Brain microvascular endothelial cell (primary cell): ENCODE data around the gene CCDC9B.

Experiments used
- DNase-seq: peaks from one replicate; pipeline ENCODE4 v3.0.0-alpha.2; 2020
- H3K27ac ChIP-seq: fragments of 250-450 bp; sonication (Bioruptor Pico); 2 replicates; pipeline ENCODE4 v1.5.1; 2020; ENCODE audit warnings: mild to moderate bottlenecking, moderate library complexity
- H3K27me3 ChIP-seq: fragments of 250-450 bp; sonication (Bioruptor Pico); replicated peaks from 2 replicates; pipeline ENCODE4 v1.5.1; 2020; ENCODE audit warnings: mild to moderate bottlenecking
- H3K36me3 ChIP-seq: fragments of 250-450 bp; sonication (Bioruptor Pico); replicated peaks from 2 replicates; pipeline ENCODE4 v1.5.1; 2020; ENCODE audit warnings: mild to moderate bottlenecking
- H3K4me3 ChIP-seq: 2 replicates; pipeline ENCODE4 v1.5.1; 2011; ENCODE audit warnings: low read depth, mild to moderate bottlenecking, control low read depth, low read length, moderate library complexity
- CTCF ChIP-seq: IDR thresholded peaks from 2 replicates; pipeline ENCODE4 v1.5.1; 2011; ENCODE audit warnings: low read depth, mild to moderate bottlenecking, moderate library complexity, low read length, control low read depth, inconsistent platforms; ENCODE audit errors: missing control alignments
- in situ Hi-C: cut with HindIII; loops from 2 replicates; pipeline ENCODE4 v1.10.0; 2017; ENCODE audit warnings: low sequenced_read_pairs, low pct_ligation_motif_present

Gene CCDC9B

DNA sequence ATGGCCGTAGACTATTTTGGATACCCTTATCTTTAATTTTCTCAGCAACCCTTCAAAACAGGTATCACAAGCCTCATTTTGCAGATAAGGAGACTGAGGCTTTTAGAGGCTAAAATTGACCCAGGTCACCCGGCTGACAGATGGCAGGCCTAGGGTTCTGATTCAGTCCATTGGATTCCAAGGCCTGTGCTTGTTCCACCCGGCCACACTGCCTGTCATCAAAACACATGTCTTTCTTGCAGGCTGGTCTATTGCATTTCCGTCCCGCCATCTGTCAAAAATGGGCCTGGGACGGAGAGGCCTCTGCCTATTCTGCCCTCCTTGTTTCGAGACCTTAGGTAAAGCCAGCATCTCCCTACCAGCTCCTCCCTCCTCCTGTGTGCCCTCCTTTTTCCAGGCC lies 9.1 kb downstream of the CCDC9B start:
- Histone ChIP-seq H3K36me3 (peaks cover 16% of the 10 kb centered on the region), H3K27me3 (no peaks in the 10 kb centered on the region), H3K27ac (no peak overlapping the region), H3K4me3 (no peak overlapping the region)
- in situ Hi-C loops, result no loop called here
- DNase-seq, result no peak
- no peak for TF ChIP-seq CTCF

DNA sequence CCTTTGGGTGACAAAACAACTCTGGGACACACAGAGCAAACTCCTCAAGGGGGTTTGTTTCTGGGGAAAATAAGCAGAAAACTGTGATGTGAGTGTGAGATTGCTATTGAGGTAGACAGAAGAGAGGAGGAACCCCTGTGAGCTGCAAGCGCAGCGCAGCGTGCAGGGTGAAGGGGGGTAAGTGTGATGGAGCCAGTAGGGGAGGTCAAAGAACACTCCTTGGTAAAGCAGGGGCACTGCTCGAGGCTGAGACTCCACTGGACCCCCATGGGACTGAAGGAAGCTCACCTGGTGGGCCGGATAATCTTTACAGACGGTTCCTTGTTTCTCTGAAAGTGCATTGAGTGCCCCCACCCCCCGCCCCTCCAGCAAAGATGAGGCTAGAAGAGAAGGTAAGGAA lies 9.7 kb downstream of the CCDC9B start:
- H3K27me3 ChIP-seq, result no peaks in the 10 kb centered on the region
- peaks cover 10% of the 10 kb centered on the region for H3K36me3 ChIP-seq
- peak overlapping the region; percentile 80 for H3K27ac ChIP-seq
- no peak overlapping the region for H3K4me3 ChIP-seq
- no peak for DNase-seq
- in situ Hi-C loops, result no loop called here
- TF ChIP-seq CTCF, result no peak

- no peak for TF ChIP-seq CTCF
- Histone ChIP-seq H3K4me3 (no peak overlapping the region), H3K36me3 (peaks cover 5% of the 10 kb centered on the region), H3K27me3 (no peaks in the 10 kb centered on the region), H3K27ac (peak overlapping the region; percentile 80)
- in situ Hi-C loops, result no loop called here
- no peak for DNase-seq
Measured at GRCh38 chr15:40330368-40330836, 10.3 kb downstream of the CCDC9B start.

GRCh38 chr15:40329804-40330203 lies 10.9 kb downstream of the CCDC9B start:
- peak; percentile 70 for DNase-seq
- Histone ChIP-seq H3K4me3 (no peak overlapping the region), H3K36me3 (peaks cover under 1% of the 10 kb centered on the region), H3K27ac (peak overlapping the region; percentile 80), H3K27me3 (no peaks in the 10 kb centered on the region)
- no peak for TF ChIP-seq CTCF
- in situ Hi-C loops, result no loop called here

- in situ Hi-C loops, result no loop called here
- H3K27ac ChIP-seq, result peak overlapping the region; percentile 80
- no peak overlapping the region for H3K4me3 ChIP-seq
- no peak for DNase-seq
- no peak for TF ChIP-seq CTCF
- no peaks in the 10 kb centered on the region for H3K27me3 ChIP-seq
- H3K36me3 ChIP-seq, result no peaks in the 10 kb centered on the region
Measured at GRCh38 chr15:40328751-40329150, 12.0 kb downstream of the CCDC9B start.

DNA sequence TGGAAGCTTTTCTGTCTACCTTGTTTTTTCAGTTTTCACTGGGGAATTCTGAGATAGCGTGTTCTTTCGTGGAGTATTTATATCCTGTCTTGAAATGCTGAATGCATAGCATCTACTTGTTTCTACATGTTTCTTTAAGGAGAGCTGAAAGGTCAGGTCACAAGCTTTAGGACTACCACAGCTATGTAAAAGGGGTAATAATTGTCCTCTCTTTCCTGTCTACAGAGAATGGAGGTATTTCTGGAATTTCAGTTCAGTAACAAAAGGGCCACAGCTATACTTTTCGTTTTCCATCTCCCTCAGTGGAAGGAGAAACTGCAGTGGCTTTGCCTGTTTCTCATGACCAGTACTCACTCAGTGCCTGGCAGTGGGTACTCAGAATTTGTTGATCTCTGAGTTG lies 12.6 kb downstream of the CCDC9B start:
- DNase-seq, result no peak
- Histone ChIP-seq H3K4me3 (no peak overlapping the region), H3K27me3 (no peaks in the 10 kb centered on the region), H3K27ac (peak overlapping the region; percentile 80), H3K36me3 (no peaks in the 10 kb centered on the region)
- in situ Hi-C loops, result no loop called here
- no peak for TF ChIP-seq CTCF
